WTC11 (cell line): ENCODE data around the gene TEDC2. TPM values are rescaled to one million over a fixed set of nuclear protein-coding genes. Genes with fewer than 3 reads are reported as not detected.

Experiments
- ATAC-seq: fragments of 200-7000 bp; cut with Tn5 transposase; 2 replicates; pipeline ENCODE4 v1.10.0; 2021; ENCODE audit warnings: mild to moderate bottlenecking, moderate library complexity
- CTCF ChIA-PET: fragments of 300-600 bp; sonication (Branson Sonifier 250); formaldehyde crosslinking; loops from one replicate; lab custom pipeline; 2021; ENCODE audit warnings: antibody characterized with exemption; lab: Charles Lee
- POLR2A ChIA-PET: fragments of 350-600 bp; sonication (Branson Sonifier 250); formaldehyde crosslinking; loops from one replicate; lab custom pipeline; 2021; ENCODE audit warnings: antibody characterized with exemption; lab: Charles Lee
- DNase-seq: peaks from one replicate; pipeline ENCODE4 v3.0.0; 2021; ENCODE audit warnings: low spot score
- H3K27ac Mint-ChIP-seq: 2 replicates; pipeline ENCODE4 v1.8.0; 2021; ENCODE audit warnings: mixed read lengths
- H3K27me3 Mint-ChIP-seq: 2 replicates; pipeline ENCODE4 v1.8.0; 2021; ENCODE audit warnings: low read depth, mild to moderate bottlenecking, moderate library complexity, mixed read lengths
- H3K36me3 Mint-ChIP-seq: 2 replicates; pipeline ENCODE4 v1.8.0; 2021; ENCODE audit warnings: mixed read lengths
- H3K4me1 Mint-ChIP-seq: 2 replicates; pipeline ENCODE4 v1.8.0; 2022; ENCODE audit warnings: mixed read lengths
- H3K4me3 Mint-ChIP-seq: 2 replicates; pipeline ENCODE4 v1.8.0; 2021; ENCODE audit warnings: mild to moderate bottlenecking, moderate library complexity, mixed read lengths
- H3K9me3 Mint-ChIP-seq: 2 replicates; pipeline ENCODE4 v1.8.0; 2021; ENCODE audit warnings: mixed read lengths
- AR ChIP-seq: fragments of 250-450 bp; sonication (Bioruptor Pico); IDR thresholded peaks from 2 replicates; pipeline ENCODE4 v1.9.0; 2021; ENCODE audit warnings: mild to moderate bottlenecking
- ATF3 ChIP-seq: sonication (generic); formaldehyde crosslinking; conservative IDR thresholded peaks from 2 replicates; pipeline ENCODE4 v1.8.1; 2022; ENCODE audit warnings: mild to moderate bottlenecking, missing genetic modification reagents
- CREM ChIP-seq: sonication (generic); formaldehyde crosslinking; IDR thresholded peaks from 2 replicates; pipeline ENCODE4 v1.8.1; 2022; ENCODE audit warnings: mild to moderate bottlenecking, missing genetic modification reagents, moderate library complexity
- E2F1 ChIP-seq: sonication (generic); formaldehyde crosslinking; IDR thresholded peaks from 2 replicates; pipeline ENCODE4 v1.8.0; 2022; ENCODE audit warnings: mild to moderate bottlenecking, missing genetic modification reagents
- E2F5 ChIP-seq: sonication (generic); formaldehyde crosslinking; IDR thresholded peaks from 2 replicates; pipeline ENCODE4 v1.8.1; 2022; ENCODE audit warnings: mild to moderate bottlenecking, moderate library complexity, missing genetic modification reagents
- FOXK1 ChIP-seq: sonication (generic); formaldehyde crosslinking; IDR thresholded peaks from 2 replicates; pipeline ENCODE4 v1.8.0; 2022; ENCODE audit warnings: mild to moderate bottlenecking, moderate library complexity, missing genetic modification reagents
- GABPB1 ChIP-seq: sonication (generic); formaldehyde crosslinking; IDR thresholded peaks from 2 replicates; pipeline ENCODE4 v1.8.1; 2023; ENCODE audit warnings: mild to moderate bottlenecking, missing genetic modification reagents
- HMGXB4 ChIP-seq: sonication (generic); formaldehyde crosslinking; IDR thresholded peaks from 2 replicates; pipeline ENCODE4 v1.8.1; 2023; ENCODE audit warnings: mild to moderate bottlenecking, moderate library complexity, missing genetic modification reagents
- KAT7 ChIP-seq: sonication (generic); formaldehyde crosslinking; IDR thresholded peaks from 2 replicates; pipeline ENCODE4 v1.8.1; 2023; ENCODE audit warnings: missing genetic modification reagents, mild to moderate bottlenecking, borderline replicate concordance
- MAX ChIP-seq: sonication (generic); formaldehyde crosslinking; IDR thresholded peaks from 2 replicates; pipeline ENCODE4 v1.8.0; 2022; ENCODE audit warnings: mild to moderate bottlenecking, missing genetic modification reagents
- MLX ChIP-seq: sonication (generic); formaldehyde crosslinking; IDR thresholded peaks from 2 replicates; pipeline ENCODE4 v1.8.1; 2023; ENCODE audit warnings: mild to moderate bottlenecking, missing genetic modification reagents, moderate library complexity
- MYBL2 ChIP-seq: sonication (generic); formaldehyde crosslinking; IDR thresholded peaks from 2 replicates; pipeline ENCODE4 v1.8.1; 2023; ENCODE audit warnings: mild to moderate bottlenecking, moderate library complexity, missing genetic modification reagents
- PRRX2 ChIP-seq: fragments of 250-450 bp; sonication (Bioruptor Pico); IDR thresholded peaks from 2 replicates; pipeline ENCODE4 v1.8.0; 2021; ENCODE audit warnings: mild to moderate bottlenecking
- USF1 ChIP-seq: sonication (generic); formaldehyde crosslinking; IDR thresholded peaks from 2 replicates; pipeline ENCODE4 v1.8.0; 2022; ENCODE audit warnings: mild to moderate bottlenecking, missing genetic modification reagents
- ZBTB43 ChIP-seq: sonication (generic); formaldehyde crosslinking; IDR thresholded peaks from 2 replicates; pipeline ENCODE4 v1.8.1; 2023; ENCODE audit warnings: mild to moderate bottlenecking, missing genetic modification reagents
- ZNF232 ChIP-seq: sonication (generic); formaldehyde crosslinking; IDR thresholded peaks from 2 replicates; pipeline ENCODE4 v1.8.0; 2022; ENCODE audit warnings: mild to moderate bottlenecking, missing genetic modification reagents
- ZNF263 ChIP-seq: sonication (generic); formaldehyde crosslinking; IDR thresholded peaks from 2 replicates; pipeline ENCODE4 v1.8.1; 2022; ENCODE audit warnings: low read depth, mild to moderate bottlenecking, moderate library complexity, missing genetic modification reagents
- ZNF317 ChIP-seq: sonication (generic); formaldehyde crosslinking; IDR thresholded peaks from 2 replicates; pipeline ENCODE4 v1.8.1; 2023; ENCODE audit warnings: low read depth, mild to moderate bottlenecking, moderate library complexity, missing genetic modification reagents, borderline replicate concordance
- ZNF423 ChIP-seq: fragments of 250-450 bp; sonication (Bioruptor Pico); IDR thresholded peaks from 2 replicates; pipeline ENCODE4 v2.1.2; 2022; ENCODE audit warnings: mild to moderate bottlenecking, moderate library complexity
- ZNF532 ChIP-seq: fragments of 250-450 bp; sonication (Bioruptor Pico); IDR thresholded peaks from 2 replicates; pipeline ENCODE4 v1.9.0; 2021; ENCODE audit warnings: mild to moderate bottlenecking, borderline replicate concordance
- total RNA-seq: library from RNA; stranded (reverse); gene quantifications from 3 replicates; pipeline ENCODE4 v1.2.3, GENCODE V29; 2021

TEDC2 gene
- total RNA-seq, 1 experiment from 2014 or later, result 61.6 TPM

- H3K9me3 Mint-ChIP-seq, result no peaks in the 10 kb centered on the region
- peak overlapping the region; percentile 67 for H3K4me3 Mint-ChIP-seq
- POLR2A ChIA-PET, result interaction anchor here (1.1 kb wide), 3 partner anchors 15 to 57 kb away, joined by 3 to 5 read pairs (median 3); partner anchors contain the start of genes CEMP1 and TEDC2
- CTCF ChIA-PET, result interaction anchor here (0.5 to 4.0 kb wide), 5 partner anchors 12 to 195 kb away, joined by 3 to 57 read pairs (median 6); partner anchors contain the start of gene TEDC2
- no peaks in the 10 kb centered on the region for H3K36me3 Mint-ChIP-seq
- no peak overlapping the region for H3K27ac Mint-ChIP-seq
- peaks cover 41% of the 10 kb centered on the region for H3K27me3 Mint-ChIP-seq
- peaks cover 20% of the 10 kb centered on the region for H3K4me1 Mint-ChIP-seq
- DNase-seq (peak; percentile 42), ATAC-seq (peak; percentile 11; the same call in 1 of the 2 replicates)
- TF ChIP-seq CREM (no peak), AR (CRISPR knock-in tag) (no peak), E2F5 (peak; percentile 32; the same call in 1 of the 2 replicates), PRRX2 (CRISPR knock-in tag) (no peak), ZNF532 (CRISPR knock-in tag) (no peak), ATF3 (CRISPR knock-in tag) (no peak), ZBTB43 (CRISPR knock-in tag) (no peak), MAX (peak; percentile 55; the same call in 1 of the 2 replicates), KAT7 (CRISPR knock-in tag) (0 out of 2 replicates have a peak, but pooled peaks have one; percentile 84), MLX (CRISPR knock-in tag) (no peak), GABPB1 (CRISPR knock-in tag) (0 out of 2 replicates have a peak, but pooled peaks have one; percentile 23), FOXK1 (CRISPR knock-in tag) (peak; percentile 52; the same call in 1 of the 2 replicates), E2F1 (CRISPR knock-in tag) (no peak), ZNF232 (no peak), HMGXB4 (CRISPR knock-in tag) (peak; percentile 60), USF1 (CRISPR knock-in tag) (peak; percentile 33; the same call in 1 of the 2 replicates), ZNF317 (CRISPR knock-in tag) (0 out of 2 replicates have a peak, but pooled peaks have one; percentile 7), ZNF423 (CRISPR knock-in tag) (peak; percentile 57; the same call in 1 of the 2 replicates), MYBL2 (CRISPR knock-in tag) (peak; percentile 38; the same call in 1 of the 2 replicates), ZNF263 (no peak)
These were observed 14.3 kb downstream of the TEDC2 start for GRCh38 chr16:2473999-2474876.
